Stimulated activated CD8-positive, alpha-beta memory T cell treated with anti-CD3 and anti-CD28 coated beads, Interleukin-15, amount 100 ng/mL, for 48 hours (primary cell): ENCODE results near the gene CCL3.
A peak's percentile ranks its signal among the peaks of the same experiment; 100 is the strongest.
"Not testable (repeated sequence)": the region's sequence is repeated elsewhere in the genome, so short reads cannot be mapped to it uniquely, and the experiment has no call there.

Experiments used
- DNase-seq, 2 donors: peaks; one replicate each; pipeline ENCODE4 v3.0.0-alpha.2; 2020; ENCODE audit warnings: low read depth in 2 of 2

The CCL3 gene

DNA sequence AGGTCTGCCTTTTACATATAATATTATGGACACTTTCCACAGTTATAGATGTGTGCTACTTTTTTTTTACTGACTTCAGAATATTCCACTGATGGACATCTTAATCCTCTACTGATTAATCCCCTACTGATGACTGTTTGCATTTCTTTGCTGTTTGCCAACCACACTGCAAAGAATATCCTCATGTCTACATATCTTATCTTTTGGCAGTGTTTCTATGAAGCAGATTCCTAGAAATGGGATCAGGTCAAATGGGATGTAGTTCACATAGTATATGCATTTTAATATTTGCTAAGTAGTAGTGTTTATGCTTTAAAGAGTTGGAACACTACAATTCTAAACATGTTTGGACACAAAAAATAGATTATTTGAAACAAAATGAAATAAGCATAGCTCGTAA lies 3.2 kb downstream of the CCL3 start:
- no peak for DNase-seq

DNA sequence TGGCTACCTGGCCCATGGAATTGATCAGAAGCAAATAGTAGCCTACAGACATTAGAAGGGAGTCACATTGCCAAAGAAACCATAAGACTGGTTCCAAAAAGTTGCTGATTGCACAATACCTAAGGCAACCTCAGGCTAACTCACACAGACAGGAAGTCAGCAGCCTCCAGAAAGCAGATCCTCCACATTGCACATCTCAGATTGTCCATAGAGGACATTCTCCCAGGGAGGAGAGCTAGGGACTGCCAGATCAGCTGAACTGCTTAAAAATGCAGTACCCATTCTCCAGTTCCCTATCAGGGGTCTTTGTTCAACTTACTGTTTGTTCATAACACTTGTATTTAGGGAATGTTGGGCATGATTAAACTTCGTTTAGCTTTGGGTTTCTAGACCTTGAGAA lies 4.2 kb downstream of the CCL3 start:
- DNase-seq, result no peak

DNA sequence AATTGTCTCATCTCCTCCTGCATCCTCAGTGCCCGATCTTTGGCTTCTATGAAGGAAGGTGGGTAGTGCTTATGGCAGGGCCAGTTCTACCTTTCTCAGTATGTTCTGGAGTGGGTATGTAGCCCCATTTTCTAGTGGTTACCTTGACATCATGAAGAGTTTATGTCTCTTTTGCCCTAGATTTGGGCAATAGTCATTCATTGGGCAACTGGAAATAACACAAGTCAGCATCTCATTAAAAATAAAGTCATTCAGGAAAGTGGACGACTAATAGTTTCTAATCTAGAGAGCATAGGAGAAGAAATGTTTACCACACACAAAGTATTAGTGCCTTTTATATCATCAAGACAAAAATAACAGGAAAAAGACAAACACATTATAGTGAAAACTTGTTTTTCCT lies 6.3 kb downstream of the CCL3 start:
- DNase-seq, result not testable (repeated sequence)

DNA sequence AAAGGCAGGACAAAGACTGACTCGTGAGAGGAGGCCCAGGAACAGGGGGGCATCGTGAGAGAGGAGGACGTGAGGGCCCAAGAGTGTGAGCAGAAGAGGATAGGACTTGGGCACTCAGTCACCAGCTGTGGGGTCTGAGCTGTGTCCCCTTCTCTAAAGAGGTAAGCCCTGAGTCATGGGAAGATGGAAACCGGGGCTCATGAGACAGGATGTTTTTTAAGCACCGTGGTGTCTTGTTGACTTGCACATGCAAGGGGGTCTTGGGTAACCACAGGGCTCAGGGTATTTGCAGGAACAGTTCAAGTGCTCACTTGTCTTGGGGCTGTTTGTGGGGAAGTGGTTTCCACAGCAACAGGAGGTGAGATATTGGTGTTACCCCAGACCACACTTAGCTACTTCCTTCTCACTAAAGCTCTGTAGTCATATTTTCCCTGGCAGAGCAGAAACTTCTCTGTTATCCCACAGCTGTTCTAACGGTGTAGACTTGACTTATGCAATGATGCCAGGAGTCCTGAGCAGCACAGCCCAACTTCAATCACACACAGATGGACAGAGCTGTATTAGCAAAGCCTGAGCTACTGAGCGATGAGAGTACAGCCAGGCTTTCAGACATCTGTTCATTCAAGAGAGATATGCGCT lies 7.3 kb downstream of the CCL3 start:
- peak; percentile 55 to 58 for DNase-seq

DNA sequence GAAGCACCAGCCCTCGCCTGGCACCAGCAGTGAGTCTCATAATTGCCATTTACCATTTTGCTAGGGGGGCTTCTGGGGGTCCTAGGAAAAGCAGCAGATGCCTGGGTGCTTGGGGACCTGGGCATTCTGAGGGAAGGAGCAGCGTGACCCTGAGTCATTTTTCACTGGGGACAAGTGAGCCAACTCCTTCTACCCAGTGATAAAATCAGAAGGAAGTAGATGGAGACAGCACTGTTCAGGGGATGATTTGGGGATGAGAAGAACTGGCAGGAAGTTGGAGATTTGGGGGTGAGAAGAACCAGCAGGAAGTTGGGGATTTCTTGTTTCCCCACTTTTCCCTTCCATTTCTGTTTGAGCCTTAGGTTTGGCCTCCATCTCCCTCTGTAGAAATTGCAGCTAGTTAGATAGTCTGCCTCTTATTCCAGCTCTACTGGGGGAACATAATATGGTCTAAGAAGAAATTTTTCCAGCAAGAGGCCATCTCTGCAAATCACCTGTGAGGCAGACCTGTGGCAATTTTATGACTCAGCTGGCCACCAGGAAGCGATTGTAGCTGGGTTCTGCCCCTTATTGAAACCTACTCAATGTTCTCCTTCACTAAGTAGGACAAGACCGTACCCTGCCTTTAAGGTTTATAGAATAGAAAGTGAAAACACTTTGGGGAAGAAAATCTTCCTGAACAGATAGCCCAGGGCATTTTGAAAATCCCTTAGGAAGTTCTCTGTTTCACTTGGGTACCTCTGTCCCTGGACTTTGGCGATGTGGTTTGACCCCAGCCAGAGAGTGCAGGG lies 8.1 kb downstream of the CCL3 start:
- not testable (repeated sequence) for DNase-seq

DNA sequence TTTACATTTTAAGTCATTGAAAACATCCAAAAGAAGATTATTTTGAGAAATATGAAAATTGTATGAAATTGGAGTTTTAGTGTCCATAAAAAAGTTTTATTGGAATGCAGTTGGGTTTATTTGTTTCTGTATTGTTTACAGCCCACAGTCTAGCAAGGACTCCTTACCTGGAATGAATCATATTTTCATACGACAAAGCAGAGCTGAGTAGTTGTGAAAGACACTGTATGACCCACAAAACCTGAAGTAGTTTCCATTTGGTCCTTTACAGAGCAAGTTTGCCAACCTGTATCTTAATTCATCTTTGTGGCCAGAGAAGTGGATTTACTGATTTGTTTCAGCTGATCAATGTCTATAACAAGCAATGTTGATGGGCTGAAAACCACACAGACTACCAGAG lies 15.6 kb downstream of the CCL3 start:
- DNase-seq, result no peak

DNA sequence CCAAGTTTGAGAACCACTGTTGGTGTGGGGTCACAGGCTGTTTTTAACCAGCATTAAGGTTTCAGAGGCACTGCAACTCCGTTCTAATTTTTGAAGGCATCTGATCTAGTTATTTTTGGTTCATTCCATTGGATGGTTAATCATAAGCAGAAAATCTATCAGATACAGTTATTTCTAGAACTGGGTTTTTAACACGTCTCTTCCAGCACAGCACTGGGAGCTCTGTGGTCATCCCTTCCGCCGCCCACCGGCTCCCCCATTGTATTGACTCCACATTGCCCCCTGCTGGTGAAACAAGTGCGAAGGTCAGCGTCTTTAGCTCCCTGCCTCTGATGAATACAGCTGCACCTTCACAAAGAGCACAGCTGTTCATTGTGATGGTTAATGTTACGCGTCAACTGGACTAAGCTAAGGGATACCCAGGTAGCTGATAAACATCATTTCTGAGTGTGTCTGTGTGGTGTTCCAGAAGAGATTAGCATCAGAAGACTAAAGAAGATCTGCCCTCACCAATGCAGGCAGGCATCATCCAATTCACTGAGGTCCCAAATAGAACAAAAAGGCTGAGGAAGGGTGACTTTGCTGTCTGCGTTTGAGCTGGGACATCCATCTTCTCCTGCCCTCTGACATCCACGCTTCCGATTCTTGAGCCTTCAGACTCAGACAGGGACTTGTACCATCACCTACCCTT lies 17.4 kb downstream of the CCL3 start:
- peak; percentile 65 to 77 for DNase-seq

DNA sequence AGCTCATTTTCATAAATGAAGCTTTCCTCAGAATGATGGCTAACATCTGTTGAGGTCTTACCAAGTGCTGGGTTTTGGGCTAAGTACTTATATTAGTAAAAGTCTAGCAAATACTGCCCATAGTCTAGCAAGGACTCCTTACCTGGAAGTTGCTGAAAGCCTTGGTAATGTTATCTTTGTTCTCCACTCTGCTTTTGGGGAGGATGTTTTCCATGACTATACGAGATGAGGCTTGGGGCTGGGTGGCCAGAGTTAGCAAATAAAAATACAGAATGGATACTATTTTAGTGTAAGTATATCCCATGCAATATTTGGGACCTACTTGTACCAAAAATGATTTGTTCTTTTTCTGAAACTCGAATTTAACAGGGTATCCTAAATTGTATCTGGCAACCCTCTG lies 18.2 kb downstream of the CCL3 start:
- DNase-seq, result no peak

DNA sequence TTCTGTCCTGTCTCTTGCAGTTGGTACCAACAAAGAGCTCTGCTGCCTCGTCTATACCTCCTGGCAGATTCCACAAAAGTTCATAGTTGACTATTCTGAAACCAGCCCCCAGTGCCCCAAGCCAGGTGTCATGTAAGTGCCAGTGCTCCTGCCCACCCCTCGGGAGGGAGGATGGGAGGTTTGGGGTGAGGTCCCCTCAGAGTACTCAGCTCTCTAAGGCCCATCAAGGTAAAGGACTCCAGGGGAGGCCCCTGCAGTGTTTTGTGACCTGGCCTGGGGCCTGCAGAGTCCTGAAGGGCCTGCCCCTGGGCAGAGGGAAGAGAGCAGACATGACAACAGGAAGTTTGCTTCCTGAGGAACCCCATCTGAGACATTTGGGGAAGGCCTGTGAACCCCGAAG lies 19.5 kb downstream of the CCL3 start:
- no peak for DNase-seq

DNA sequence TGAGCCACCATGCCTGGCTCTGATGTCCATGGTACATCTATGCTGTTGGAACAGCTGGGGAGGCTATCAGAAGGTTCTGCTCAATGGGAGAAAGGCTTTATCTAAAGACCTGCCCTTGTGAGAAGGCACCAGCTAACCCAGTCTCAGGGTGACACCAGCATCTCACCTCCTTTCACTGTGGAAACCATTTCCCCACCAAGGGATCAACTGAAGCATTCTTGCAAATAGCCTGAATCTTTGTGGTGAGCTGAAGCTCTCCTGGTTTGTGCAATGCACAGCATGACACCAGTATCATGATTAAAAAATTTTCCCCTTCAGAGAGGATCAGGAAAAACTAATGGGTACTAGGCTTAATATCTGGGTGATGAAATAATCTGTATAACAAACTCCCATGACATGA lies 20.8 kb downstream of the CCL3 start:
- no peak for DNase-seq

DNA sequence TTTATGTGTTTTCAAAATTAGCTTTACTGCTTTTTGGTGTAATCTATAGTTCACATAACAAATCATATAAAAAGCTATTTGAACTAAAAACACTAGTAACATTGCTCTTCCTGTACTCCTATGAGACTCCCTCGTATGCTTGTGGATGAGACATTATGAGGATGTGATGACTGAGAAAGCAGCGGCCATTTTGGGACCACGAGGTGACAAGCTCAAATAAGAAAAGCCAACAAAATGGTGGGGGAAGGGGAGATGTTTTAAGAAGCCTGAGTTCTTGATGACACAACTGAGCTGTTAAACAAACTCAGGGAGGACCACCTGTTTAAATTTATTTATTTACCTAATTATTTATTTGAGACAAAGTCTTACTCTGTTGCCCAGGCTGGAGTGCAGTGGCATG lies 21.4 kb downstream of the CCL3 start:
- DNase-seq, result no peak

DNA sequence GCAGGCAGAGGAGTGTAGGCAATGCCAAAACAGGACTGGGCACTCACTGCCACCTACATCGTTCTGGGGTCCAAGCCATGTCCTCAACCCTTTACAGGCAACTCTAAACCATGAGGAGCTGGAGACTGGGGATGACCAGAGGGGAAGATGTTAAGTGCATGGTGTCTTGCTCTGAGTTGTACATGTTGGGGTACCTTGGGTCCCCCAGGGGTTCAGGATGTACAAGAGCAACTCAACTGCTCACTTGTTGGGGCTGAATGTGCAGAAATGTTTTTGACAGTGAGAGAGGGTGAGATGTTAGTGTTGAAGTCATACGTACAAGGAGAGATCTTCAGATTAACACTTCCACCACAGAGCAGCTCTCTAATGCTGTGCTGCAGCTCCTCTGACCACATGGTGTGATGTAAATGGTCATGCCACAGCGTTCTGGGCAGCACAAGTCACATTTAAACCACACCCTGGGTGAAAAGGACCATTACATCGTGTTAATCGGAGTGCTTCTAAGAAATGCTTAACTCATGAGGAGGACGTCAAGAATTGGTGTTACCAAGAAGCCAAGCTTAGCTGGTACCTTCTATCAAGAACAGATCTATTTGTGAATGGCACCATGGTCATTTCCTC lies 23.5 kb downstream of the CCL3 start:
- peak in 1 of 2 donors; percentile 31 for DNase-seq

DNA sequence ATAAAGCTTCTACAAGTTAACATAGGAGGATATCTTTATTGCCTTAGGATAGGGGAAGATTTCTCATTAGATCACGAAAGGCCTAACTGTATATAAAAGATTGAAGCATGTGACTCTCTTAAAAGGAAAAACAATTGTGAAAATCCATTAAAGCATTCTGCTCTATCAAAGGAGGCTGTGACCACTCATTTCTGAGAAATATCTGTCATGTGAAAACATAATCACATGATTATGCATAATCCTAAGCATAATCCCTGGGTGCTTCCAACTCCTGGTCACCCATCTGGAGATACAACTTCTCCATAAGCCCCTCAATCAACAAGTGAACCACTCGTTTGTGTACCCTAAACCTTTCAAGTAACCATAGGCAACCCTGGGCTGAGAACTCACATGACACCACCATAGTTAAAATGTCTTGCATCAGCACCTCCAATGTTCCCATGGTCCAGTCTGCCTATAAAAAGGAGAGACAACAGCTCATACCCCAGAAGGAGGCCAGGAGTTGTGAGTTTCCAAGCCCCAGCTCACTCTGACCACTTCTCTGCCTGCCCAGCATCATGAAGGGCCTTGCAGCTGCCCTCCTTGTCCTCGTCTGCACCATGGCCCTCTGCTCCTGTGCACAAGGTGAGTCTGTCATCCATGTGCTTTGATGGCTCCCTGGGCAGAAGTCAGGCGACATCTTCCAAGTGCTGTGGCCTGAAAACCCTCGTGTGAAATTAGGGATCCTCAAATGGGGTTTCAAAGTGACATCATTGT lies 26.0 kb downstream of the CCL3 start, which contains the start of gene CCL18:
Gene CCL18 (plus strand): TSS at position 487 of the 756 bp plus-strand sequence. CDS start 71 bp downstream, at position 558.
- DNase-seq, result no peak

DNA sequence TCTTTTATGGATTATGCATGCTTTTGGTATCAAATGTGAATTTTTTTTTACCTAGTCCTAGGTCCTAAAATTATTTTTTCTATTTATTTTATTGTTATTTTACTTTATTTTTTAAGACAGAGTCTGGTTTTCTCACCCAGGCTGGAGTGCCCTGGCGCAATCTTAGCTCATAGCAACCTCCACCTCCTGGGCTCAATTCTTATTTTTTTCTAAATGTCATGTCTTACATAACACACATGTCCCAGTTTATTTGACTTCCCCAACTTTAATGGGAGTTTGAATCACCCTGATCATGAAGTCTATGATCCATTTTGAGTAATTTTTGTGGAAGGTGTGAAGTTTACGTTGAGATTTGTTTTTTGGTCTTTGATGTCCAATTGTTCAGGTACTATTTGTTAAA lies 29.1 kb downstream of the CCL3 start:
- DNase-seq, result no peak

DNA sequence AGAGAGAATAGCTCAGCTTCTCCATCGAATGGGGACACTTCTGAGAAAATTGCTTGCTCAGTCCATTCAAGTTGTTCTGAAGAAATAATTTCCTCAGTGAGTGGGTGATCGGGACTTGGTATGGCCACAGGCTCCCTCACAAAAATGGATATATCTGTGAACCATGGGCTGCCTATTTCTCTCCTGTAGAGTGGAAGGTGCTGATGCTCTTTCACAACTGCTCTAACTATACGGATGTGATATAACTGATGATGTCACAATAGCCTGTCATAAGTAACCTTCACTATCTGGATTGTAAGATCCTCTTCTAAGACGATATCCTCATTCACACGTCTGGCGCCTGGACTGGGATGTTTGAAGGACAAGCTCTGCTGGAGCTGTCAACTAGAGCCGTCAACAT lies 30.5 kb downstream of the CCL3 start:
- DNase-seq, result no peak

DNA sequence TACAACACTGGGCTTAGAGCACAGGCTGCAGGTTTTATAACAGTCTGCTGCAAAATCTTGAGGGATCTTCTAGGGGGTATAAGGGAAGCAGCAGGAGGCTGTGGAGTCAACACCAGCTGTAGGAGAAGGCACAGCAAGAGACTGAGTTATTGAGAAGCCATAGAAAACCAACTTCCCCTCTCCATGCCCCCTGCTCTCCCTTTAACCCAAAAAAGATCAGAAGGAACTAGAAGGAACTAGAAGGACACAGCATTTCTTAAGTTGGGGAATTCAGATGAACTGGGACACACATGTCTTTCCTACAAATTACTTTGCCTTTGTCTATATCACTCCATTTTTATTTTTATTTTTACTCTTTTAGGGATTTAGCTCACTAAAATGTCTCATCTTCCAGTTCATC lies 32.0 kb downstream of the CCL3 start:
- no peak for DNase-seq

DNA sequence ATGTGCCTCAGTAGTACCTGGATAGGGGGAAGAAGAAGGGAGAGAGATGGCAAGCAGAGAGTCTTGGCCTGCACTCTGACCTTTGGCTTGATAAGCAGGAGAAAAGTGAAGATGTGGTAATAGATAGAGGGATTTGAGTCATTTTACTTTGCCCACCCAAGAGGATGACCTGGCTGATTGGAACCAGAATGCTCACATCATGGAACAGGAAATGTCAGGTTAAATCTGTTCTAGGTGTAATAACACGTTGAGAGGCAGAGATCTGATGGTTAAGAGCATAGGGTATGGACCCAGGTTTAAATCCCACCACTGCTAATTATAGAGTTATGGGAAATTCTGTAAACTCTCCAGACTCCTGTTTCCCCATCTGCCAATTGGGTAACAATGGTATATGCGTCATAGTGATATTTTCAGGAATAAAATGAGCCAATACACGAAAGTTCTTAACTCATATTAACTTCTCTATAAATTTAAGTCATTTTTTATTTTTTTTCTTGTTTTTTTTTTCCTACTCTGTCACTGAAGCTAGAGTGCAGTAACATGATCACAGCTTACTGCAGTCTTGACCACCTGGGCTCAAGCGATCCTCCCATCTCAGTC lies 33.9 kb downstream of the CCL3 start:
- DNase-seq, result no peak

DNA sequence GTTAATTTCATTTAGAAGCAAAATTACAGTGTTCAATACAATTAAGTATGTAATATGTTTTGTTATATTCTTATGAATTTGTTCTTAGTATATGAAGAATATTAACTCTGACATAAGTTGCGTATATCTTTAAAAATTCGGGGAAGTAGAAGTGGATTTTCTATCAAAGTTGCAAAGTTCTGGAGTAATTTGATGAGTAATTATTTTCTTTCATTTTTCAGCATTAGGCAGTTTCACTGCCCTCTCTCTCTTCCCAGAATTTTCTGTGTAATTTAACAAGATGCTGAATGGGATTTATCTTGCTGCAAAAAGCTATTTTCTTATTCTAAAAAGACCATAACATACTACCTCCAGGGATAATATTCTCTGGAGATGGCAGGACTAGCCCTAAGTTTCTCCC lies 34.8 kb downstream of the CCL3 start:
- no peak for DNase-seq

DNA sequence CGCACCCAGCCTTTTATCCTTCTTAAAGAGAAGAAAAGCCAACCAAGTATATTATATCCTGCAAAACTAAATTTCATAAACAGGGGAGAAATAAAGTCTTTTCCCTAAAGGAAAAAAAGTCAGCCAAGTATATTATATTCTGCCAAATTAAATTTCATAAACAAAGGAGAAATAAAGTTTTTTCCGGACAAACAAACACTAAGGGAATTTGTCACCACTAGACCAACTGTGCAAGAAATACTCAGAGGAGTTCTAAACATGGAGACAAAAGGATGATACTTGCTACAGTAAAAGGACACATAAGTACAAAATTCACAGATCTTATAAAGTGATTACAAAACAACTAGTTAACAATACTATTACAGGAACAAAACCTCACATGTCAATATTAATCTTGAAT lies 40.3 kb downstream of the CCL3 start:
- DNase-seq, result no peak

DNA sequence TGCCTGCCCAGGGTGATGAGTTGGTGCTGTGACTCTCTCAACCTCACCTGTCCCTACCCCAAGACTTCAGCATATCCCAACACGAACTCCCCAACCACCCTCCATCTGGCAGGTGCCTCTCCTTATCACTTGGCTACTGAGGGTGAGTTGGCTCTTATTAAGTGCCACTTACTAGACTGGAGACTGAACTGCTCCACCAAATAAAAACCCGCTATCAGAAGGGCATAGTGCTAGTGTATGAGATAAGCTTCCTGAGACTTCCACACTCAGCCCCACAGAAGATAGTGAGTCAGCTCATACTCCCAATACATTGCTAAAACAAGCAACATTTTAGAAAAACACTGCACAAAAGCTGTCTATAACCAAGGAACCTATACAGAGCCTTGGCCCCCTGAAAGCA lies 41.9 kb downstream of the CCL3 start:
- DNase-seq, result no peak
